Spleen (tissue), 11 donors: Measurements from ENCODE around the gene PIP4K2C. TPM values are rescaled to one million over a fixed set of nuclear protein-coding genes. Genes with fewer than 3 reads are reported as not detected.

ENCODE experiments used
- DNase-seq: peaks from one replicate; pipeline ENCODE4 v3.0.0-alpha.2; 2020
- H3K27ac ChIP-seq, 8 donors: fragments of 200-600 bp; sonication (generic) in 7 of 8; 1 replicate in 4 of 8; 2 replicates in 4 of 8; pipeline versions ENCODE4 v1.5.0 to v1.8.0; 2016 to 2021; ENCODE audit warnings: inconsistent platforms in 4 of 8, mild to moderate bottlenecking in 4 of 8, moderate library complexity in 1 of 8
- H3K27me3 ChIP-seq, 7 donors: fragments of 200-600 bp; sonication (generic) in 6 of 7; replicated peaks in 1 of 7; 1 replicate in 4 of 7; 2 replicates in 3 of 7; pipeline versions ENCODE4 v1.5.0 to v1.8.0; 2016 to 2021; ENCODE audit warnings: inconsistent platforms in 3 of 7, mild to moderate bottlenecking in 1 of 7
- H3K36me3 ChIP-seq, 6 donors: fragments of 200-600 bp; sonication (generic) in 5 of 6; 1 replicate in 4 of 6; 2 replicates in 2 of 6; pipeline versions ENCODE4 v1.5.0 to v1.8.0; 2016 to 2021; ENCODE audit warnings: inconsistent platforms in 2 of 6
- H3K4me1 ChIP-seq, 6 donors: fragments of 200-600 bp; sonication (generic) in 5 of 6; 1 replicate in 3 of 6; 2 replicates in 3 of 6; pipeline versions ENCODE4 v1.5.0 to v1.8.0; 2016 to 2021; ENCODE audit warnings: inconsistent platforms in 3 of 6
- H3K4me3 ChIP-seq, 8 donors: fragments of 200-600 bp; sonication (generic) in 7 of 8; 1 replicate in 4 of 8; 2 replicates in 4 of 8; pipeline versions ENCODE4 v1.5.0 to v1.8.0; 2016 to 2021; ENCODE audit warnings: inconsistent platforms in 4 of 8, mild to moderate bottlenecking in 4 of 8, moderate library complexity in 2 of 8
- H3K9me3 ChIP-seq, 8 donors: fragments of 200-600 bp; sonication (generic) in 7 of 8; 1 replicate in 4 of 8; 2 replicates in 4 of 8; pipeline versions ENCODE4 v1.5.0 to v1.8.0; 2016 to 2021; ENCODE audit warnings: inconsistent platforms in 4 of 8
- CTCF ChIP-seq, 11 experiments: fragments of 200-600 bp in 7 of 11; fragments of 450-650 bp in 4 of 11; sonication (generic) in 4 of 11; IDR thresholded peaks in 8 of 11; conservative IDR thresholded peaks in 3 of 11; 1 replicate in 7 of 11; 2 replicates in 4 of 11; pipeline versions ENCODE4 v1.4.0 to v1.8.0; 2016 to 2021; ENCODE audit warnings: antibody characterized with exemption in 11 of 11, inconsistent platforms in 4 of 11, mild to moderate bottlenecking in 1 of 11
- POLR2A ChIP-seq, 3 donors: fragments of 450-650 bp; IDR thresholded peaks; one replicate each; pipeline ENCODE4 v1.5.1; 2017; ENCODE audit warnings: antibody characterized with exemption in 3 of 3, mild to moderate bottlenecking in 1 of 3
- POLR2AphosphoS5 ChIP-seq, 3 donors: sonication (generic); formaldehyde crosslinking; IDR thresholded peaks; one replicate each; pipeline ENCODE4 v1.5.1; 2017; ENCODE audit warnings: antibody characterized with exemption in 3 of 3
- WGBS, 5 donors: extraction: QIAGEN DNeasy Blood & Tissue Kit in 3 of 5; methylation state at CpG; one replicate each; pipeline versions ENCODE4 v1.1.5 to v1.1.7; 2013 to 2018; 5-methylcytosine and 5-hydroxymethylcytosine counted together
- intact Hi-C: fragments of 100-400 bp; cut with DNase I; formaldehyde crosslinking; loops from one replicate; pipeline ENCODE4 v1.15.0; 2023; ENCODE audit warnings: low total_unique reads
- polyA plus RNA-seq, 3 donors: library from polyadenylated mRNA; stranded (reverse); fragments of 200-250 nt; gene quantifications; one replicate each; pipeline ENCODE4 v1.2.1, GENCODE V29; 2013
- total RNA-seq, 7 donors: library from RNA; depleted of rRNA in 3 of 7; stranded (reverse); fragments of >200 nt in 3 of 7; fragmentation: NEBNext Ultra II Directional in 4 of 7; extraction: Animal tissue kit (Norgen Biotek cat#: 25700) in 4 of 7; gene quantifications; one replicate each; pipeline versions ENCODE4 v1.1.0 to v1.2.1, GENCODE V29; 2016 to 2021
- donor health status: healthy with polysubstance abuse.
- donor health status: DM: no; HTN: no; CAD: no; lungs with moderate emphysema.
- donor health status: DM: no; HTN: no; CAD: no.
- donor health status: Bipolar disorder and iron deficiency.
- donor health status: healthy.
- donor health status: DM: no; HTN: no; CAD: no.
- donor health status: DM: yes; HTN: yes; CAD: no.

Gene PIP4K2C
- total and polyA plus RNA-seq, 10 donors, result 5.7 to 20.9 (median 16.9) TPM

GRCh38 chr12:57630891-57631433 lies 40.0 kb downstream of the PIP4K2C start:
- intact Hi-C loops, result no loop called here
- H3K27me3 ChIP-seq, result peaks cover 15 to 96% (median 64%) of the 10 kb centered on the region in 7 donors
- H3K36me3 ChIP-seq, result no peaks in the 10 kb centered on the region
- H3K4me3 ChIP-seq, result no peak overlapping the region
- WGBS, 5 donors, result 54 to 76% (median 70%) methylated on average over 2 to 6 of the region's 6 CpGs
- no peak for DNase-seq
- H3K27ac ChIP-seq, result no peak overlapping the region
- no peaks in the 10 kb centered on the region for H3K9me3 ChIP-seq
- H3K4me1 ChIP-seq, result peaks cover 16 to 41% (median 36%) of the 10 kb centered on the region in 6 donors
- TF ChIP-seq POLR2A (IDR thresholded peaks at IDR 0.05) (no peak), CTCF (IDR thresholded peaks at IDR 0.05 in 8 of 11, conservative IDR thresholded peaks at IDR 0.05 in 3 of 11) (no peak), POLR2AphosphoS5 (IDR thresholded peaks at IDR 0.05) (no peak)

DNA sequence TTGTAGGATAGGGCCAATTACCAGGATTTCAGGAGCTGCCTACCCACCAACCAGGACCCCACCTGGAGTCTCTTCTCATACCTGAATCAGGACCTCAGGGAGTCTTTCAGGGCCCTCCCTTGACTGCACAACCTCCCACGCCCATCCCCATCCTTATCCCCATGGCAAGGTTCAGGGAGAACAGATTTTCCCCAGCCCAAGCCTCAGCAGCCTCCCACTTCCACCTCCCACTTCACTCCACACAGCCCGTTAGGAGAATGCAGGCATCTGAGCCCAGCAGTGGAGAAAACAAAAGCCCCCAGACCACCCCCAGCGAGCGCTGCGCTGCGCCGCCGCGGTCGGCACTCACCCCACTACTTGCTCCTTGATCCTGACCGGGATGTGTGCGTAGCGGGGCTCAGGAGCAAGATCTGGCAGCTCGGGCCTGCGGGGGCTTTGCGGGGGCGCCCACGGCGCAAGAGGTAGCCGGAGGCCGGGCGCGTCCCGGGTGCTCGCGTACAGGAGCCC lies 40.6 kb downstream of the PIP4K2C start:
- no peak for TF ChIP-seq POLR2A (IDR thresholded peaks at IDR 0.05)
- no peak for TF ChIP-seq CTCF (IDR thresholded peaks at IDR 0.05 in 8 of 11, conservative IDR thresholded peaks at IDR 0.05 in 3 of 11)
- no peak for TF ChIP-seq POLR2AphosphoS5 (IDR thresholded peaks at IDR 0.05)
- Histone ChIP-seq H3K4me3 (peak overlapping the region in 5 of 8 donors; percentile 41 to 79 (median 48)), H3K27me3 (peaks cover 15 to 92% (median 62%) of the 10 kb centered on the region in 7 donors), H3K4me1 (peaks cover 16 to 41% (median 36%) of the 10 kb centered on the region in 6 donors), H3K27ac (no peak overlapping the region), H3K9me3 (no peaks in the 10 kb centered on the region), H3K36me3 (no peaks in the 10 kb centered on the region)
- intact Hi-C loops, result no loop called here
- no peak for DNase-seq
- WGBS, 5 donors, result 8 to 14% (median 12%) methylated on average over 26 of the region's 26 CpGs

DNA sequence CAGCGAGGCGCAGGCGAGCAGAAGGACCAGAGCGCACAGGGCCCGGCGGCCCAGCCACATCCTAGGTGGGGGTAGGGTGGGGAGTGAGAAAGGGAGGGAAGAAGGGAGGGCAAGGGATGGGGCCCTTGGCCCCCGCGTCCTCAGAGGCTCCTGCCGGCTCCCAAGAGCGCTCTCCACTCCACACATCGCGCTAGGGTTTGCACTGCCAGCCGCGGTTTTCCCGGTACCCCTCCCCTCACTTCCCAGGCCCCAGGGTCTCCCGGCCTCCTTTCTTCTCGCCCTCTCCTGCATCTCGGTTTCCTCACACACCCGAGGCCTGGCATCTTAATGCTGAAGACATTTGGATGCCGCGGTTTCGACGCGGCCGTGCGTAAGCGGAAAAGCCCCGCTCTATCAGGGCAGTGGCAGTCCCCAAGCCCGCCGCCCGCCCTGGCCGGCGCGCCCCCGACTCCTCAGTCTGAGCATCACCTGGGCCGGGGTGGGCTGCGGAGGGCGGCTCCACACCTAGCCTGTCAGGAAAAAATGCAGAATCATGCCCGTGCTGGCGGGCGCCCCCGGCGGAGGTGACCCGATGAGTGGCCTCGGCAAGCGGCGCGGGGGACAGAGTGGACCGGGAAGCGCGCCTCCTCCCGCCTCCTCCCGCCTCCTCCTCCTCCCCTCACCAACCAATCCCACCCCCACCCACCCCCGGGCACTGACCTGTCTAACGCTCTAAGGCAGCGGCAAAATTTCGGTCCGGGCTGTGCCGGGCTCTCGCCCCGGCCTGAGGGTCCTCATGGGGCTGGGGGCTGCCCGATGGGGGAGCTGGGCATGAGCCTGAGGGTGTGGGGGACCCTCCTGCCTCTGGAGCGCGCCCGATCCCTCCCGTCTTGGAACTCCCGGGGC lies 41.3 kb downstream of the PIP4K2C start:
- intact Hi-C loops, result no loop called here
- peaks cover 15 to 90% (median 55%) of the 10 kb centered on the region in 7 donors for H3K27me3 ChIP-seq
- DNase-seq, result no peak
- no peak for TF ChIP-seq POLR2A (IDR thresholded peaks at IDR 0.05)
- no peak for TF ChIP-seq POLR2AphosphoS5 (IDR thresholded peaks at IDR 0.05)
- TF ChIP-seq CTCF (IDR thresholded peaks at IDR 0.05 in 8 of 11, conservative IDR thresholded peaks at IDR 0.05 in 3 of 11), result no peak
- 1 to 2% (median 1%) methylated on average over 44 to 67 of the region's 67 CpGs for WGBS, 5 donors
- H3K4me3 ChIP-seq, result peak overlapping the region; percentile 41 to 79 (median 53)
- no peaks in the 10 kb centered on the region for H3K9me3 ChIP-seq
- H3K36me3 ChIP-seq, result no peaks in the 10 kb centered on the region
- H3K4me1 ChIP-seq, result peaks cover 16 to 35% (median 32%) of the 10 kb centered on the region in 6 donors
- H3K27ac ChIP-seq, result no peak overlapping the region
